ENCODE results near the gene HOXC5. TPM values are rescaled to one million over a fixed set of nuclear protein-coding genes. Genes with fewer than 3 reads are reported as not detected.

HOXC5 gene
- total RNA-seq, 1 donor from 2014 or later, result 0.50 TPM

DNA sequence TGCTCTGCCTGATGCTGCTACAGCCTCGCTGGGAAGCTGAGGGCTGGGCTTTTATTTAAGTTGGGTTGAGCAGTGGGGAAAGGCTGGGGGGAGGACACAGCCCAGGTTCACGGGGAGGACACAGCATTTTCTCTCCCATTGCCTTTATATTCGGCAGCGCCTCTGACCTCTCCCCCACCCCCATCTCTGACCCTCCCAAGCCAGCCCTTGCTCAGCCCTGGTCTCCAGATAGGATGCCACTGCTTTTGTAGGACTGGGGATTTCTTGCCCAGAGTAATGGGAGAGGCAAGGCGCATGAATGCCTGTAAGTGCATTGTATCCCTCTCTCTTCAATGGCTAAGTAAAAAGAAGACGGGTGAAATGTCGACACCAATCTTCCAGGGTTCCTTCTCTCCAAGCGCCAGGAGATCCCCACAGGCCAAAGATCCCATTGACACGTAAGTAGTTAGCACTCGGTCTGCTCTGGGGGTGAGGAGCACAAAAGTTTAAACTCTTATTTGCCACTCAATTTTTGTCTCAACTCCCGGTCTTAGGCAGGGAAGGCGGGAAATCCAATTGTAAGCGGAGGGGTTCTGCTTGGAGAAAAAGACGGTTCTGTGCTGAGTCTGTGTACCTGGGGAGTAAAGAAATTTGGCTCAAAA, 25.4 kb downstream of the HOXC5 start:
- TF ChIP-seq, protein P1, sequence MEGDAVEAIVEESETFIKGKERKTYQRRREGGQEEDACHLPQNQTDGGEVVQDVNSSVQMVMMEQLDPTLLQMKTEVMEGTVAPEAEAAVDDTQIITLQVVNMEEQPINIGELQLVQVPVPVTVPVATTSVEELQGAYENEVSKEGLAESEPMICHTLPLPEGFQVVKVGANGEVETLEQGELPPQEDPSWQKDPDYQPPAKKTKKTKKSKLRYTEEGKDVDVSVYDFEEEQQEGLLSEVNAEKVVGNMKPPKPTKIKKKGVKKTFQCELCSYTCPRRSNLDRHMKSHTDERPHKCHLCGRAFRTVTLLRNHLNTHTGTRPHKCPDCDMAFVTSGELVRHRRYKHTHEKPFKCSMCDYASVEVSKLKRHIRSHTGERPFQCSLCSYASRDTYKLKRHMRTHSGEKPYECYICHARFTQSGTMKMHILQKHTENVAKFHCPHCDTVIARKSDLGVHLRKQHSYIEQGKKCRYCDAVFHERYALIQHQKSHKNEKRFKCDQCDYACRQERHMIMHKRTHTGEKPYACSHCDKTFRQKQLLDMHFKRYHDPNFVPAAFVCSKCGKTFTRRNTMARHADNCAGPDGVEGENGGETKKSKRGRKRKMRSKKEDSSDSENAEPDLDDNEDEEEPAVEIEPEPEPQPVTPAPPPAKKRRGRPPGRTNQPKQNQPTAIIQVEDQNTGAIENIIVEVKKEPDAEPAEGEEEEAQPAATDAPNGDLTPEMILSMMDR (IDR thresholded peaks at IDR 0.05; ENCODE audit: insufficient read depth, low read length, poor library complexity, severe bottlenecking), result no peak
- Histone ChIP-seq H3K36me3 (ENCODE audit: control insufficient read depth, insufficient read depth, low read length) (no peaks in the 10 kb centered on the region), H3K27me3 (ENCODE audit: control insufficient read depth, insufficient read depth, low read length) (peaks cover 2% of the 10 kb centered on the region), H3K4me3 (ENCODE audit: low read depth, low read length) (no peak overlapping the region)
- no peak for DNase-seq (ENCODE audit: low read depth)

DNA sequence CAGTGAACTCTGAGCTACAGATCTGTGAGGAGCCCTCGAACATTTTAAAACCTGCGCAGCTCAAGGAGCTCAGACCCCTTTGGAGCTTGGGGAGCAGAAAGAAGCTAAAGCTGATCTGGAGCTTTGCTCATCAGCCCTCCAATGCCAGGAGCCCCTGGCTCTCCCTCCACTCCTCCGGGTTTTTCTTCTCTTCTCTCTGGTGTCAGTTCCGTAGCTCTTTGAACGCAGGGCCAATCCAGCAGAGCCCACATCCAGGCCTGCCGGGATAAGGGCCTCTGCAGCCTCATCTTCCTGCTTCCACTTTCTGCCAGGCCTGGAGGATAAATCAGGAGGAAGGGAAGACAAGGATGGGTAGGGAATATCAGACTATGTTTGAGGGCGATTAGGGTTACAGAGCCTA, 26.8 kb downstream of the HOXC5 start:
- H3K4me3 ChIP-seq (ENCODE audit: low read depth, low read length), result no peak overlapping the region
- H3K27me3 ChIP-seq (ENCODE audit: control insufficient read depth, insufficient read depth, low read length), result no peaks in the 10 kb centered on the region
- no peak for DNase-seq (ENCODE audit: low read depth)
- H3K36me3 ChIP-seq (ENCODE audit: control insufficient read depth, insufficient read depth, low read length), result no peaks in the 10 kb centered on the region
- TF ChIP-seq, protein P1 (IDR thresholded peaks at IDR 0.05; ENCODE audit: insufficient read depth, low read length, poor library complexity, severe bottlenecking), result no peak

- TF ChIP-seq, protein P1 (IDR thresholded peaks at IDR 0.05; ENCODE audit: insufficient read depth, low read length, poor library complexity, severe bottlenecking), result no peak
- Histone ChIP-seq H3K27me3 (ENCODE audit: control insufficient read depth, insufficient read depth, low read length) (no peaks in the 10 kb centered on the region), H3K4me3 (ENCODE audit: low read depth, low read length) (no peak overlapping the region), H3K36me3 (ENCODE audit: control insufficient read depth, insufficient read depth, low read length) (no peaks in the 10 kb centered on the region)
- no peak for DNase-seq (ENCODE audit: low read depth)
Measured at GRCh38 chr12:54060174-54060974, 27.5 kb downstream of the HOXC5 start.

- TF ChIP-seq, protein P1 (IDR thresholded peaks at IDR 0.05; ENCODE audit: insufficient read depth, low read length, poor library complexity, severe bottlenecking), result no peak
- no peaks in the 10 kb centered on the region for H3K27me3 ChIP-seq (ENCODE audit: control insufficient read depth, insufficient read depth, low read length)
Measured at GRCh38 chr12:54060975-54061778, 28.3 kb downstream of the HOXC5 start.

DNA sequence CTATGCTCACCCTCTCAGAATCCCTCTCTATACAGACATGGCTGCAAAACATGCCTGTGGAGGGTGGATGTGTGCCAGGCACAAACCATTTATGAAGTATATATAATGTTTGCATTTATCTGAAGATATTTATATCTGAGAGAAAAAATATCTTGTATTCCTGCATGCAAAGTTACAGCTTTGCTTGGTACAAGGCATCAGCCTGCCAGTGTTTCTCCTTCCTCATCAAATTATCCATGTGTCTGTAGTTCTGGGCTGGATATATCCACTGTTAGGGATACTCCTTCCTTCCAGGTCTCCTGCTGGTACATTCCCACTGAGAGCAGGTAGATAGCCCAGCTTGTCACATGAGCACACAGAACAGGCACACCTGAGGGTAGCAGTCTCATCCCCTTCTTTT, 32.8 kb downstream of the HOXC5 start:
- TF ChIP-seq, protein P1 (IDR thresholded peaks at IDR 0.05; ENCODE audit: insufficient read depth, low read length, poor library complexity, severe bottlenecking), result no peak
- no peaks in the 10 kb centered on the region for H3K36me3 ChIP-seq (ENCODE audit: control insufficient read depth, insufficient read depth, low read length)
- no peak for DNase-seq (ENCODE audit: low read depth)
- no peak overlapping the region for H3K4me3 ChIP-seq (ENCODE audit: low read depth, low read length)
- H3K27me3 ChIP-seq (ENCODE audit: control insufficient read depth, insufficient read depth, low read length), result no peaks in the 10 kb centered on the region

More at GRCh38 chr12:54060975-54061778, 28.3 kb downstream of the HOXC5 start:
- DNase-seq (ENCODE audit: low read depth), result no peak
- Histone ChIP-seq H3K36me3 (ENCODE audit: control insufficient read depth, insufficient read depth, low read length) (no peaks in the 10 kb centered on the region), H3K4me3 (ENCODE audit: low read depth, low read length) (no peak overlapping the region)
